Skeletal muscle tissue (tissue), 4 donors: Measurements from ENCODE around the gene CC2D1B. TPM values are rescaled to one million over a fixed set of nuclear protein-coding genes. Genes with fewer than 3 reads are reported as not detected.

Experiments used
- H3K27ac ChIP-seq: one replicate; pipeline ENCODE4 v1.7.0; 2013; ENCODE audit warnings: mild to moderate bottlenecking, low read depth, low read length, inconsistent platforms
- H3K27me3 ChIP-seq, 3 donors: one replicate each; pipeline ENCODE4 v1.7.0; 2013; ENCODE audit warnings: low read length in 3 of 3; ENCODE audit not compliant: control insufficient read depth in 3 of 3, insufficient read depth in 3 of 3
- H3K36me3 ChIP-seq, 3 donors: one replicate each; pipeline ENCODE4 v1.7.0; 2013; ENCODE audit warnings: low read length in 3 of 3; ENCODE audit not compliant: control insufficient read depth in 3 of 3, insufficient read depth in 3 of 3
- H3K4me1 ChIP-seq, 3 donors: one replicate each; pipeline ENCODE4 v1.7.0; 2013; ENCODE audit warnings: low read length in 3 of 3, mild to moderate bottlenecking in 3 of 3; ENCODE audit not compliant: control insufficient read depth in 3 of 3, insufficient read depth in 3 of 3
- H3K4me3 ChIP-seq, 3 donors: one replicate each; pipeline ENCODE4 v1.7.0; 2013; ENCODE audit warnings: low read length in 3 of 3
- H3K9ac ChIP-seq, 3 donors: one replicate each; pipeline ENCODE4 v1.7.0; 2013; ENCODE audit warnings: low read length in 3 of 3, mild to moderate bottlenecking in 3 of 3, moderate library complexity in 2 of 3, low read depth in 1 of 3
- H3K9me3 ChIP-seq, 3 donors: one replicate each; pipeline ENCODE4 v1.7.0; 2013; ENCODE audit warnings: low read length in 3 of 3; ENCODE audit not compliant: control insufficient read depth in 3 of 3
- total RNA-seq: library from RNA; depleted of rRNA; stranded (reverse); fragments of >200 nt; gene quantifications from one replicate; pipeline ENCODE4 v1.2.3, GENCODE V29; 2014
- donor health status: Osteomylitis.

The CC2D1B gene
- total RNA-seq: 10.4 TPM

GRCh38 chr1:52365746-52366516 is at the start of gene CC2D1B:
CC2D1B (minus strand) TSS chr1:52366205; CDS start chr1:52364620, 1,585 bp downstream.
- Histone ChIP-seq H3K27ac (peak within 1 kb of the TSS; percentile 98), H3K27me3 (no peaks in the 10 kb centered on the region), H3K9ac (peak within 1 kb of the TSS; percentile 91 to 97 (median 96)), H3K9me3 (no peaks in the 10 kb centered on the region), H3K4me1 (peaks cover 10 to 18% (median 16%) of the 10 kb centered on the region in 3 donors), H3K4me3 (peak within 1 kb of the TSS; percentile 82 to 95 (median 93)), H3K36me3 (peaks cover 19 to 28% (median 26%) of the 10 kb centered on the region in 3 donors)

- Histone ChIP-seq H3K27ac (no peak overlapping the region), H3K36me3 (peaks cover 51 to 79% (median 73%) of the 10 kb centered on the region in 3 donors), H3K4me1 (no peaks in the 10 kb centered on the region), H3K4me3 (no peak overlapping the region), H3K27me3 (no peaks in the 10 kb centered on the region), H3K9ac (no peak overlapping the region), H3K9me3 (no peaks in the 10 kb centered on the region)
Measured at GRCh38 chr1:52414942-52415341, 48.9 kb upstream of the CC2D1B start.

GRCh38 chr1:52413410-52413989 is 47.5 kb upstream of the CC2D1B start:
- Histone ChIP-seq H3K4me3 (no peak overlapping the region), H3K9me3 (no peaks in the 10 kb centered on the region), H3K27me3 (no peaks in the 10 kb centered on the region), H3K9ac (no peak overlapping the region), H3K36me3 (peaks cover 56 to 86% (median 76%) of the 10 kb centered on the region in 3 donors), H3K4me1 (no peaks in the 10 kb centered on the region), H3K27ac (no peak overlapping the region)

- Histone ChIP-seq H3K4me1 (peaks cover 12 to 21% (median 15%) of the 10 kb centered on the region in 3 donors), H3K27me3 (no peaks in the 10 kb centered on the region), H3K9ac (peak overlapping the region; percentile 90 to 97 (median 96)), H3K4me3 (peak overlapping the region; percentile 98 to 99 (median 99)), H3K9me3 (no peaks in the 10 kb centered on the region), H3K27ac (peak overlapping the region; percentile 92), H3K36me3 (peaks cover 13 to 24% (median 20%) of the 10 kb centered on the region in 3 donors)
Measured at GRCh38 chr1:52404975-52405338, 39.0 kb upstream of the CC2D1B start.

- no peaks in the 10 kb centered on the region for H3K9me3 ChIP-seq
- peak within 1 kb of the TSS; percentile 98 to 99 (median 99) for H3K4me3 ChIP-seq
- no peaks in the 10 kb centered on the region for H3K27me3 ChIP-seq
- peak within 1 kb of the TSS; percentile 92 for H3K27ac ChIP-seq
- H3K36me3 ChIP-seq: peaks cover 12 to 19% (median 15%) of the 10 kb centered on the region in 3 donors
- peak within 1 kb of the TSS; percentile 90 to 97 (median 96) for H3K9ac ChIP-seq
- H3K4me1 ChIP-seq: peaks cover 12 to 21% (median 15%) of the 10 kb centered on the region in 3 donors
Measured at GRCh38 chr1:52404116-52404974, 38.3 kb upstream of the CC2D1B start, which contains the start of the genes ORC1 and PRPF38A. ORC1 (minus strand) TSS chr1:52404423; CDS start chr1:52402223, 2,200 bp downstream. PRPF38A (plus strand) TSS chr1:52404602; CDS start chr1:52404750, 148 bp downstream.

- peak overlapping the region; percentile 92 for H3K27ac ChIP-seq
Measured at GRCh38 chr1:52403566-52404115, 37.6 kb upstream of the CC2D1B start.

GRCh38 chr1:52402860-52403240 is 36.8 kb upstream of the CC2D1B start:
- H3K27ac ChIP-seq: no peak overlapping the region
- H3K27me3 ChIP-seq: no peaks in the 10 kb centered on the region
- H3K9me3 ChIP-seq: no peaks in the 10 kb centered on the region
- H3K9ac ChIP-seq: no peak overlapping the region
- peaks cover 12 to 21% (median 15%) of the 10 kb centered on the region in 3 donors for H3K4me1 ChIP-seq
- H3K4me3 ChIP-seq: no peak overlapping the region
- H3K36me3 ChIP-seq: peaks cover 0 to 6% (median 4%) of the 10 kb centered on the region in 3 donors

More at GRCh38 chr1:52403566-52404115, 37.6 kb upstream of the CC2D1B start:
- H3K36me3 ChIP-seq: peaks cover 5 to 12% (median 8%) of the 10 kb centered on the region in 3 donors
- peak overlapping the region; percentile 98 to 99 (median 99) for H3K4me3 ChIP-seq
- peaks cover 12 to 21% (median 15%) of the 10 kb centered on the region in 3 donors for H3K4me1 ChIP-seq
- H3K27me3 ChIP-seq: no peaks in the 10 kb centered on the region
- no peaks in the 10 kb centered on the region for H3K9me3 ChIP-seq
- H3K9ac ChIP-seq: peak overlapping the region; percentile 52 to 97 (median 90)

GRCh38 chr1:52400131-52400530 is 34.1 kb upstream of the CC2D1B start:
- Histone ChIP-seq H3K9me3 (no peaks in the 10 kb centered on the region), H3K36me3 (no peaks in the 10 kb centered on the region), H3K9ac (no peak overlapping the region), H3K4me1 (peaks cover 8 to 14% (median 9%) of the 10 kb centered on the region in 3 donors), H3K4me3 (no peak overlapping the region), H3K27me3 (no peaks in the 10 kb centered on the region), H3K27ac (no peak overlapping the region)

- Histone ChIP-seq H3K36me3 (no peaks in the 10 kb centered on the region), H3K27ac (no peak overlapping the region), H3K27me3 (no peaks in the 10 kb centered on the region), H3K4me1 (peaks cover 6 to 9% (median 9%) of the 10 kb centered on the region in 3 donors), H3K9ac (no peak overlapping the region), H3K4me3 (no peak overlapping the region), H3K9me3 (no peaks in the 10 kb centered on the region)
Measured at GRCh38 chr1:52399629-52400028, 33.6 kb upstream of the CC2D1B start.
